Measurements from ENCODE around the gene HID1. TPM values are rescaled to one million over a fixed set of nuclear protein-coding genes. Genes with fewer than 3 reads are reported as not detected.

HID1 gene
- total and polyA plus RNA-seq, 2 of the 4 experiments (the other 2 are of a cell fraction): 0.18 to 1.7 TPM

DNA sequence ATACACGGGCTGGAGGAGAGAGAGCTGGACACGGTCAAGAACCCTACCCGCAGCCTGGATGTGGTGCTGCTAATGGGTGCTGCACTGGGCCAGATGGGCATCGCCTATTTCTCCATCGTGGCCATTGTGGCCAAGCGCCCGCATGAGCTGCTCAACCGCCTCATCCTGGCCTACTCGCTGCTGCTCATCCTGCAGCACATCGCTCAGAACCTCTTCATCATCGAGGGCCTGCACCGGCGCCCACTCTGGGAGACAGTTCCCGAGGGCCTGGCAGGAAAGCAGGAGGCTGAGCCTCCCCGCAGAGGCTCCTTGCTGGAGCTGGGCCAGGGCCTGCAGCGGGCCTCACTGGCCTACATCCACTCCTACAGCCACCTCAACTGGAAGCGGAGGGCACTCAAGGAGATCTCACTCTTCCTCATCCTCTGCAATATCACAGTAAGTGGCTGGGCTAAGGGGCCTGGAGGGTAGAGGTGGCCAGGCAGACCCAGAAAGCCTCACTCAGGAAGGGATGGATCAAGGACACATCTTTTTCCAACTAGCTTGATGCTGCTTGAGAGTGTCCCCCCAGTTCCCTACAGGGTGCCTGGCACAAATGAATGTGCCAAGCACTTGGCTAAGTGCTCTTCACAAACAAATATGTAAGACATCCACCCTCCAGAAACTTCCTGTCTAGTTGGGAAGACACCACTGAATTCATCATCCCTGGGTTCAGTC, 25.4 kb downstream of the HID1 start:
- CTCF ChIA-PET: no interaction called here
- no TSS peak for BruUV-seq (replicated peaks)
- no peak for ATAC-seq (ENCODE audit: low read depth)

More for the DNA sequence above, 25.4 kb downstream of the HID1 start:
- no peak for DNase-seq
- Histone ChIP-seq H2AK9ac (replicated peaks; ENCODE audit: low read depth, low read length, poor library complexity) (no peak overlapping the region), H2AFZ (replicated peaks; ENCODE audit: low read length, poor library complexity) (no peak overlapping the region), H3K56ac (ENCODE audit: extremely low read depth, insufficient read depth, low read length) (no peak overlapping the region), H4K5ac (ENCODE audit: low read depth, low read length) (no peak overlapping the region), H3K9me1 (ENCODE audit: insufficient read depth, low read length) (no peaks in the 10 kb centered on the region), H4K20me1 (ENCODE audit: insufficient read depth, low read length) (no peaks in the 10 kb centered on the region), H2BK20ac (ENCODE audit: low read depth, low read length) (no peak overlapping the region), H2AK5ac (ENCODE audit: low read depth, low read length) (no peak overlapping the region), H3K4me2 (ENCODE audit: low read depth, low read length) (no peak overlapping the region), H3K9me3 (ENCODE audit: control insufficient read depth, insufficient read depth, low read length) (no peaks in the 10 kb centered on the region), H3K79me1 (ENCODE audit: low read depth in 1 of 2, low read length in 2 of 2) (no peaks in the 10 kb centered on the region), H3K27ac (ENCODE audit: insufficient read depth, low read length) (no peak overlapping the region), H3K18ac (ENCODE audit: low read depth, low read length) (no peak overlapping the region), H2BK15ac (ENCODE audit: low read depth, low read length) (no peak overlapping the region), H3K9ac (ENCODE audit: low read depth, low read length) (no peak overlapping the region), H2BK120ac (ENCODE audit: low read depth, low read length) (no peak overlapping the region), H3K27me3 (ENCODE audit: control insufficient read depth, insufficient read depth, low read length) (peaks cover 53% of the 10 kb centered on the region), H3K4me3 (ENCODE audit: insufficient read depth, low read depth, low read length) (no peak overlapping the region), H3K4me1 (ENCODE audit: control insufficient read depth, insufficient read depth, low read length) (no peaks in the 10 kb centered on the region), H3K36me3 (ENCODE audit: control insufficient read depth, insufficient read depth, low read length) (no peaks in the 10 kb centered on the region), H4K91ac (ENCODE audit: insufficient read depth, low read depth, low read length) (no peak overlapping the region), H3K4ac (ENCODE audit: low read depth, low read length) (no peak overlapping the region), H2BK5ac (ENCODE audit: low read depth, low read length, poor library complexity, severe bottlenecking) (no peak overlapping the region), H3K14ac (replicated peaks; ENCODE audit: low read depth, low read length) (no peak overlapping the region), H4K8ac (ENCODE audit: low read depth in 2 of 2, low read length in 2 of 2) (no peak overlapping the region), H3K23ac (ENCODE audit: low read depth, low read length) (no peak overlapping the region)
- intact Hi-C loops (cut with micrococcal nuclease) (no loop called here), in situ Hi-C loops (cut with MboI; ENCODE audit: low sequenced_read_pairs) (no loop called here), dilution Hi-C loops (cut with HindIII; ENCODE audit: low sequenced_read_pairs, unreplicated experiment) (no loop called here)
- WGBS, 2 experiments (ENCODE audit: extremely low coverage in 2 of 2, insufficient read length in 1 of 2): 56% methylated on average over 3 of the region's 17 CpGs; no CpG with 5 or more reads in 1 of the 2 experiments
- TF ChIP-seq MXI1 (IDR thresholded peaks at IDR 0.05; ENCODE audit: borderline replicate concordance, low read depth, low read length) (no peak), CEBPB (IDR thresholded peaks at IDR 0.05; ENCODE audit: low read depth, low read length) (no peak), BHLHE40 (IDR thresholded peaks at IDR 0.05; ENCODE audit: low read depth, low read length) (no peak), POLR2A (IDR thresholded peaks at IDR 0.05; ENCODE audit: low read depth, low read length) (no peak), MAZ (IDR thresholded peaks at IDR 0.05; ENCODE audit: borderline replicate concordance, low read depth, low read length) (no peak), MAFK (IDR thresholded peaks at IDR 0.05; ENCODE audit: low read depth, low read length) (no peak), RAD21 (IDR thresholded peaks at IDR 0.05; ENCODE audit: low read length) (no peak), NFE2L2 (IDR thresholded peaks at IDR 0.05; ENCODE audit: low read depth, low read length) (no peak), RCOR1 (IDR thresholded peaks at IDR 0.05; ENCODE audit: insufficient replicate concordance, low read length) (no peak), RFX5 (IDR thresholded peaks at IDR 0.05; ENCODE audit: low read depth, low read length) (no peak), CHD1 (IDR thresholded peaks at IDR 0.05; ENCODE audit: low read depth, low read length) (no peak), SMC3 (IDR thresholded peaks at IDR 0.05; ENCODE audit: low read depth, low read length) (no peak), FOS (IDR thresholded peaks at IDR 0.05; ENCODE audit: low read depth, low read length) (no peak)
- TF ChIP-seq, protein P1, sequence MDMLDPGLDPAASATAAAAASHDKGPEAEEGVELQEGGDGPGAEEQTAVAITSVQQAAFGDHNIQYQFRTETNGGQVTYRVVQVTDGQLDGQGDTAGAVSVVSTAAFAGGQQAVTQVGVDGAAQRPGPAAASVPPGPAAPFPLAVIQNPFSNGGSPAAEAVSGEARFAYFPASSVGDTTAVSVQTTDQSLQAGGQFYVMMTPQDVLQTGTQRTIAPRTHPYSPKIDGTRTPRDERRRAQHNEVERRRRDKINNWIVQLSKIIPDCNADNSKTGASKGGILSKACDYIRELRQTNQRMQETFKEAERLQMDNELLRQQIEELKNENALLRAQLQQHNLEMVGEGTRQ (IDR thresholded peaks at IDR 0.05; ENCODE audit: low read depth, low read length): no peak
- TF ChIP-seq, protein P2, sequence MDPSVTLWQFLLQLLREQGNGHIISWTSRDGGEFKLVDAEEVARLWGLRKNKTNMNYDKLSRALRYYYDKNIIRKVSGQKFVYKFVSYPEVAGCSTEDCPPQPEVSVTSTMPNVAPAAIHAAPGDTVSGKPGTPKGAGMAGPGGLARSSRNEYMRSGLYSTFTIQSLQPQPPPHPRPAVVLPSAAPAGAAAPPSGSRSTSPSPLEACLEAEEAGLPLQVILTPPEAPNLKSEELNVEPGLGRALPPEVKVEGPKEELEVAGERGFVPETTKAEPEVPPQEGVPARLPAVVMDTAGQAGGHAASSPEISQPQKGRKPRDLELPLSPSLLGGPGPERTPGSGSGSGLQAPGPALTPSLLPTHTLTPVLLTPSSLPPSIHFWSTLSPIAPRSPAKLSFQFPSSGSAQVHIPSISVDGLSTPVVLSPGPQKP (IDR thresholded peaks at IDR 0.05; ENCODE audit: borderline replicate concordance, low read depth, low read length): no peak
- TF ChIP-seq, protein P3, sequence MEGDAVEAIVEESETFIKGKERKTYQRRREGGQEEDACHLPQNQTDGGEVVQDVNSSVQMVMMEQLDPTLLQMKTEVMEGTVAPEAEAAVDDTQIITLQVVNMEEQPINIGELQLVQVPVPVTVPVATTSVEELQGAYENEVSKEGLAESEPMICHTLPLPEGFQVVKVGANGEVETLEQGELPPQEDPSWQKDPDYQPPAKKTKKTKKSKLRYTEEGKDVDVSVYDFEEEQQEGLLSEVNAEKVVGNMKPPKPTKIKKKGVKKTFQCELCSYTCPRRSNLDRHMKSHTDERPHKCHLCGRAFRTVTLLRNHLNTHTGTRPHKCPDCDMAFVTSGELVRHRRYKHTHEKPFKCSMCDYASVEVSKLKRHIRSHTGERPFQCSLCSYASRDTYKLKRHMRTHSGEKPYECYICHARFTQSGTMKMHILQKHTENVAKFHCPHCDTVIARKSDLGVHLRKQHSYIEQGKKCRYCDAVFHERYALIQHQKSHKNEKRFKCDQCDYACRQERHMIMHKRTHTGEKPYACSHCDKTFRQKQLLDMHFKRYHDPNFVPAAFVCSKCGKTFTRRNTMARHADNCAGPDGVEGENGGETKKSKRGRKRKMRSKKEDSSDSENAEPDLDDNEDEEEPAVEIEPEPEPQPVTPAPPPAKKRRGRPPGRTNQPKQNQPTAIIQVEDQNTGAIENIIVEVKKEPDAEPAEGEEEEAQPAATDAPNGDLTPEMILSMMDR (conservative IDR thresholded peaks at IDR 0.05; ENCODE audit: low read depth, low read length): no peak
- POLR2A ChIA-PET (ENCODE audit: unreplicated experiment): no interaction called here
